ENCODE results near the gene TNFAIP3.

The TNFAIP3 gene

GRCh38 chr6:137862419-137863090 is 4.5 kb upstream of the TNFAIP3 start:
- no peak for DNase-seq
- Mint-ChIP-seq H3K4me1 (peaks cover 41% of the 10 kb centered on the region), H3K27me3 (ENCODE audit: low read depth, poor library complexity) (peaks cover 7% of the 10 kb centered on the region), H3K4me3 (no peak overlapping the region), H3K9me3 (peaks cover 4% of the 10 kb centered on the region), H3K27ac (no peak overlapping the region), H3K36me3 (ENCODE audit: low read depth) (peaks cover 2% of the 10 kb centered on the region)
- no peak for TF ChIP-seq CTCF (IDR thresholded peaks at IDR 0.05)

GRCh38 chr6:137863091-137863797 is 3.8 kb upstream of the TNFAIP3 start:
- no peak overlapping the region for H3K4me3 Mint-ChIP-seq
- no peaks in the 10 kb centered on the region for H3K9me3 Mint-ChIP-seq
- no peak for DNase-seq
- no peak overlapping the region for H3K27ac Mint-ChIP-seq
- peaks cover 7% of the 10 kb centered on the region for H3K27me3 Mint-ChIP-seq (ENCODE audit: low read depth, poor library complexity)
- no peaks in the 10 kb centered on the region for H3K36me3 Mint-ChIP-seq (ENCODE audit: low read depth)
- H3K4me1 Mint-ChIP-seq, result peaks cover 43% of the 10 kb centered on the region
- no peak for TF ChIP-seq CTCF (IDR thresholded peaks at IDR 0.05)

- H3K4me1 Mint-ChIP-seq, result peaks cover 61% of the 10 kb centered on the region
- H3K27me3 Mint-ChIP-seq (ENCODE audit: low read depth, poor library complexity), result peaks cover 7% of the 10 kb centered on the region
- no peaks in the 10 kb centered on the region for H3K9me3 Mint-ChIP-seq
- DNase-seq, result no peak
- no peak overlapping the region for H3K4me3 Mint-ChIP-seq
- no peak for TF ChIP-seq CTCF (IDR thresholded peaks at IDR 0.05)
- H3K27ac Mint-ChIP-seq, result peak overlapping the region; percentile 13
- no peaks in the 10 kb centered on the region for H3K36me3 Mint-ChIP-seq (ENCODE audit: low read depth)
Measured at GRCh38 chr6:137864812-137865508, 2.1 kb upstream of the TNFAIP3 start.

GRCh38 chr6:137866200-137866913 is 702 bp upstream of the TNFAIP3 start:
- Mint-ChIP-seq H3K27me3 (ENCODE audit: low read depth, poor library complexity) (peaks cover 7% of the 10 kb centered on the region), H3K4me1 (peaks cover 67% of the 10 kb centered on the region), H3K36me3 (ENCODE audit: low read depth) (no peaks in the 10 kb centered on the region), H3K27ac (peak overlapping the region; percentile 88), H3K9me3 (no peaks in the 10 kb centered on the region), H3K4me3 (peak overlapping the region; percentile 95)
- no peak for DNase-seq
- no peak for TF ChIP-seq CTCF (IDR thresholded peaks at IDR 0.05)

- Mint-ChIP-seq H3K9me3 (no peaks in the 10 kb centered on the region), H3K36me3 (ENCODE audit: low read depth) (no peaks in the 10 kb centered on the region), H3K27ac (peak overlapping the region; percentile 43), H3K27me3 (ENCODE audit: low read depth, poor library complexity) (peaks cover 7% of the 10 kb centered on the region), H3K4me3 (peak overlapping the region; percentile 95), H3K4me1 (peaks cover 75% of the 10 kb centered on the region)
- TF ChIP-seq CTCF (IDR thresholded peaks at IDR 0.05), result no peak
- peak; percentile 42 for DNase-seq
Measured at GRCh38 chr6:137867685-137868509, 838 bp downstream of the TNFAIP3 start.
